A549 (cell line): ENCODE data around the gene RING1. TPM values are rescaled to one million over a fixed set of nuclear protein-coding genes. Genes with fewer than 3 reads are reported as not detected.

Experiments
- ATAC-seq, 2 experiments: fragments of 200-7000 bp in 1 of 2; fragments of >200 bp in 1 of 2; cut with Nextera tagmentation in 1 of 2; cut with Tn5 transposase in 1 of 2; 3 replicates each; pipeline versions ENCODE4 v1.8.0 to v1.9.1; 2018 to 2020; ENCODE audit warnings: mild to moderate bottlenecking in 1 of 2, moderate library complexity in 1 of 2
- CTCF ChIA-PET: fragments of 300-600 bp; sonication (Branson Sonifier 250); formaldehyde crosslinking; extraction: SDS; loops from one replicate; lab custom pipeline; 2021; ENCODE audit warnings: antibody characterized with exemption, inconsistent platforms; lab: Yijun Ruan, JAX
- POLR2A ChIA-PET: fragments of 350-600 bp; formaldehyde crosslinking; extraction: SDS; loops from one replicate; lab custom pipeline; 2021; ENCODE audit warnings: antibody characterized with exemption, inconsistent platforms; lab: Yijun Ruan, JAX
- DNase-seq, 2 experiments: peaks; one replicate each; pipeline versions ENCODE4 v3.0.0 to v3.0.0-alpha.2; 2011 to 2016; ENCODE audit warnings: low read depth in 1 of 2, low spot score in 1 of 2
- FAIRE-seq: peaks from 2 replicates; lab custom pipeline; 2011; peaks lifted over from hg19 to GRCh38; lab: Jason Lieb, UNC
- H3K27ac ChIP-seq, 2 experiments: fragments of >200 bp; sonication (Bioruptor Twin); formaldehyde crosslinking; 3 replicates each; pipeline ENCODE4 v1.5.1; 2016 to 2017
- H3K4me1 ChIP-seq: fragments of >200 bp; sonication (Bioruptor Twin); formaldehyde crosslinking; 3 replicates; pipeline ENCODE4 v1.6.1; 2016
- H3K4me2 ChIP-seq: fragments of >200 bp; sonication (Bioruptor Twin); formaldehyde crosslinking; 3 replicates; pipeline ENCODE4 v1.6.1; 2016
- H3K4me3 ChIP-seq: fragments of >200 bp; sonication (Bioruptor Twin); formaldehyde crosslinking; 3 replicates; pipeline ENCODE4 v1.5.1; 2016
- H3K9me3 ChIP-seq: fragments of >200 bp; sonication (Bioruptor Twin); formaldehyde crosslinking; 3 replicates; pipeline ENCODE4 v1.6.1; 2016
- BHLHE40 ChIP-seq: IDR thresholded peaks from 2 replicates; pipeline ENCODE4 v1.6.1; 2012; ENCODE audit warnings: low read depth, low read length, inconsistent platforms
- CBX2 ChIP-seq: fragments of 200-600 bp; sonication (generic); IDR thresholded peaks from 2 replicates; pipeline ENCODE4 v1.6.1; 2016; ENCODE audit warnings: low read depth, mild to moderate bottlenecking, borderline replicate concordance
- CBX8 ChIP-seq: fragments of 200-600 bp; sonication (generic); IDR thresholded peaks from 2 replicates; pipeline ENCODE4 v1.6.1; 2016
- EP300 ChIP-seq, 2 experiments: fragments of >200 bp; sonication (Bioruptor Twin); formaldehyde crosslinking; IDR thresholded peaks; 2 replicates in 1 of 2; 3 replicates in 1 of 2; pipeline ENCODE4 v1.6.1; 2016 to 2017
- ESRRA ChIP-seq: fragments of 150-350 bp; IDR thresholded peaks from 2 replicates; pipeline ENCODE4 v1.6.1; 2014; ENCODE audit warnings: mild to moderate bottlenecking, low read length, borderline replicate concordance
- FOXS1 ChIP-seq: fragments of 250-450 bp; sonication (Bioruptor Pico); IDR thresholded peaks from 2 replicates; pipeline ENCODE4 v1.5.0; 2020; ENCODE audit warnings: mild to moderate bottlenecking, moderate library complexity
- GATA3 ChIP-seq: IDR thresholded peaks from 2 replicates; pipeline ENCODE4 v1.6.1; 2012; ENCODE audit warnings: borderline replicate concordance
- HEYL ChIP-seq: fragments of 250-450 bp; sonication (Bioruptor Pico); IDR thresholded peaks from 2 replicates; pipeline ENCODE4 v1.8.0; 2021; ENCODE audit warnings: mild to moderate bottlenecking, moderate library complexity
- JUNB ChIP-seq: fragments of >200 bp; sonication (Bioruptor Twin); formaldehyde crosslinking; IDR thresholded peaks from 2 replicates; pipeline ENCODE4 v1.6.1; 2016
- KDM5A ChIP-seq: fragments of 200-600 bp; sonication (generic); IDR thresholded peaks from 2 replicates; pipeline ENCODE4 v1.6.1; 2016; ENCODE audit warnings: antibody characterized with exemption, mild to moderate bottlenecking
- MAFK ChIP-seq: fragments of 450-650 bp; IDR thresholded peaks from 2 replicates; pipeline ENCODE4 v1.6.1; 2014; ENCODE audit not compliant: partially characterized antibody
- MYC ChIP-seq: IDR thresholded peaks from 2 replicates; pipeline ENCODE4 v1.6.1; 2012; ENCODE audit warnings: mild to moderate bottlenecking, inconsistent platforms, low read length, improper control_type of control experiment, borderline replicate concordance
- PHF8 ChIP-seq: fragments of 200-600 bp; sonication (generic); IDR thresholded peaks from 2 replicates; pipeline ENCODE4 v1.6.1; 2016; ENCODE audit warnings: low read depth, mild to moderate bottlenecking, antibody characterized with exemption, moderate library complexity, borderline replicate concordance
- POLR2AphosphoS2 ChIP-seq: conservative IDR thresholded peaks from 2 replicates; pipeline ENCODE4 v1.6.1; 2012; ENCODE audit warnings: low read length, improper control_type of control experiment, inconsistent platforms
- RAD21 ChIP-seq, 2 experiments: fragments of >200 bp in 1 of 2; sonication (Bioruptor Twin) in 1 of 2; formaldehyde crosslinking in 1 of 2; IDR thresholded peaks in 1 of 2; conservative IDR thresholded peaks in 1 of 2; 2 replicates in 1 of 2; 3 replicates in 1 of 2; pipeline ENCODE4 v1.6.1; 2012 to 2018; ENCODE audit warnings: inconsistent platforms in 1 of 2
- RCOR1 ChIP-seq: fragments of 150-350 bp; IDR thresholded peaks from 2 replicates; pipeline ENCODE4 v1.6.1; 2014; ENCODE audit warnings: antibody characterized with exemption, low read length, low read depth
- RFX5 ChIP-seq: fragments of 450-650 bp; IDR thresholded peaks from 2 replicates; pipeline ENCODE4 v1.7.1; 2014; ENCODE audit warnings: antibody characterized with exemption, mild to moderate bottlenecking, moderate library complexity
- RNF2 ChIP-seq: fragments of 200-600 bp; sonication (generic); IDR thresholded peaks from 2 replicates; pipeline ENCODE4 v1.6.1; 2016; ENCODE audit warnings: low read depth, mild to moderate bottlenecking, antibody characterized with exemption, moderate library complexity, borderline replicate concordance
- SMC3 ChIP-seq: fragments of >200 bp; sonication (Bioruptor Twin); formaldehyde crosslinking; IDR thresholded peaks from 3 replicates; pipeline ENCODE4 v1.6.1; 2018; ENCODE audit warnings: inconsistent platforms
- SREBF2 ChIP-seq: fragments of 450-650 bp; IDR thresholded peaks from 2 replicates; pipeline ENCODE4 v1.6.1; 2014; ENCODE audit warnings: mild to moderate bottlenecking, moderate library complexity
- TP53 ChIP-seq: fragments of 250-450 bp; sonication (Bioruptor Pico); IDR thresholded peaks from 2 replicates; pipeline ENCODE4 v1.5.0; 2021; ENCODE audit warnings: mild to moderate bottlenecking, moderate library complexity
- ZC3H11A ChIP-seq: fragments of 450-650 bp; IDR thresholded peaks from 2 replicates; pipeline ENCODE4 v1.6.1; 2014; ENCODE audit warnings: antibody characterized with exemption, mild to moderate bottlenecking
- ZNF302 ChIP-seq: fragments of 250-450 bp; sonication (Bioruptor Pico); IDR thresholded peaks from 2 replicates; pipeline ENCODE4 v1.9.0; 2021; ENCODE audit warnings: inconsistent platforms, mild to moderate bottlenecking, moderate library complexity
- WGBS: methylation state at CpG from one replicate; pipeline ENCODE4 v1.1.6; 2017; ENCODE audit errors: missing lambda C conversion rate; 5-methylcytosine and 5-hydroxymethylcytosine counted together
- polyA plus RNA-seq, 4 experiments: library from polyadenylated mRNA; depleted of rRNA in 3 of 4; stranded (reverse); fragments of >200 nt; fragmentation: RNase III in 1 of 4; extraction: RNeasy Plus Mini Kit Qiagen cat#74134 plus additional on column Dnase treatment in 1 of 4; gene quantifications; 2 replicates in 3 of 4; 3 replicates in 1 of 4; pipeline ENCODE4 v1.2.3, GENCODE V29; 2011 to 2017
- TF ChIP-seq, protein P1 (sequence below): IDR thresholded peaks from 2 replicates; pipeline ENCODE4 v1.6.1; 2012
- TF ChIP-seq, protein P2 (sequence below): fragments of >200 bp; sonication (Bioruptor Twin); formaldehyde crosslinking; IDR thresholded peaks from 3 replicates; pipeline ENCODE4 v1.6.1; 2016
- TF ChIP-seq, protein P3 (sequence below): fragments of 450-650 bp; IDR thresholded peaks from 2 replicates; pipeline ENCODE4 v1.6.1; 2014; ENCODE audit warnings: antibody characterized with exemption
- TF ChIP-seq, protein P4 (sequence below): fragments of 250-450 bp; sonication (Bioruptor Pico); IDR thresholded peaks from 2 replicates; pipeline ENCODE4 v1.5.0; 2021; ENCODE audit warnings: mild to moderate bottlenecking, moderate library complexity, borderline replicate concordance

RING1 gene
- polyA plus RNA-seq, 2 of the 4 experiments (the other 2 are of a cell fraction), result 12.7 to 35.0 TPM

DNA sequence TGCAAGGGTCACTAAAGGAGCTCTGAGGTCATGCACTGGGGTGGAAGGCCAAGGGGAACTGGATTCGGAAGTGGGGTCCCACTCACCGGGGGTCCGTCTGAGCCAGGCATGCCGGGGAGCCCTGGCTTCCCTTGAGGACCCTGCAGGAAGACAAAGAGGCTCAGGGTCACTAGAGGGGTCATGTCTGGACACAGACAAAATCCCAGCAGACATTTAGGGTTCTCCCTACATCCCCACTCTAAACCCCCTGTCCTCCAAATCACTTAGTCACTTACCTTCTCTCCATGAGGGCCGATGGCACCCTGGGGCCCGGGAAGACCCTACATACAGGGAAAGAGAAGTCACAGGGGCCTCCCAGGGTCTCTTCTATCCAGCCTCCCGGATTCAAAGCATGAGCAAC is 31.4 kb upstream of the RING1 start:
- no peak overlapping the region for H3K27ac ChIP-seq
- no peak for DNase-seq
- TF ChIP-seq RFX5 (no peak), CBX2 (no peak), MYC (no peak), SMC3 (no peak), BHLHE40 (no peak)
- no peak for ATAC-seq
- 50% methylated on average over 7 of the region's 7 CpGs for WGBS
- ChIA-PET POLR2A (interaction anchor here (0.9 kb wide), 1 partner anchor 23 kb away, joined by 4 read pairs; no protein-coding TSS in a partner anchor), CTCF (interaction anchor here (1.2 kb wide), 2 partner anchors 12 to 19 kb away, joined by 3 read pairs; no protein-coding TSS in a partner anchor)
- H3K9me3 ChIP-seq, result no peaks in the 10 kb centered on the region
- no peak overlapping the region for H3K4me3 ChIP-seq
- no peak for FAIRE-seq
- H3K4me2 ChIP-seq, result no peak overlapping the region
- no peaks in the 10 kb centered on the region for H3K4me1 ChIP-seq

DNA sequence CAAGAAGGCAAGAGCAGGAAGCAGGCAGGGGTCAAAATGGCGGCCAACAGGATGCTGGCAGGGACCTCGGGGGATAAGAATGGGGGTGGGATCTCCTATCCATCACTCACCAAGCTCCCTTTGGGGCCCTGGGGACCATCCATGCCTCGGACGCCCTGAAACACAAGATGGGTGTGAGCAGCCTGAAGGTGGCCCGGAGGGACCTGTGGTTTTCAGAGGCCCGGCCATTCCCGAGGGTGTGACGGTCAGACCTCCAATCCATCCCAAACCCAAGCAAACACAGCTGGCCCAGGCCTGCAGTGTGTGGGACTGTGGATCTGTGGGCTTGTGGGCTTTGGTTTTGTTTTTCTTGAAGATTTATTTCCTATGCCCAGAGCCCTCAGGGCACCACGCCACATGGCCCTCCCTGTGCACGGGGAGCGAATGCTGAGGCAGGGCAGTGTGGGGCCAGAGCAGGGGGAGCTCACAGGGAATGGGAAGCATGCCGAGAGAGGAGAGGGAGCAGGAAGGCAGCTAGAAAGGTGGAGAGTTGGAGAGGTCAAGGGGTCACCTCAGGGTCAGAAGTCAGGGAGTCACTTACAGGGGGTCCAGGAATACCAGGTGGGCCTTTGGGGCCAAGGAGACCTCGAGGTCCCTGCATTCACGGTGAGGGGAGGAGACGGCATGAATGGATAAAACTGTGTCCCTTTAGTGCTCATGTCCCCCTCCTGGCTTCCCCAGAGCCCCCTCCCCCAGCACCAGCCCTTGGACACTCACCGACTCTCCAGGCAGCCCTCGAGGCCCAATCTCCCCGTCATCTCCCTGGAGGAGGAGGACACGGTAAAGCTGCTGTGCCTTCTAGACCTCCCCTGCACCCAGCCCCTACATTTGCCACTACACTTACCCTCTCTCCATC is 30.5 kb upstream of the RING1 start:
- CTCF ChIA-PET, result interaction anchor here (1.1 to 1.2 kb wide), 3 partner anchors 13 to 59 kb away, joined by 3 read pairs; no protein-coding TSS in a partner anchor
- Histone ChIP-seq H3K4me1 (no peaks in the 10 kb centered on the region), H3K9me3 (no peaks in the 10 kb centered on the region), H3K4me2 (no peak overlapping the region), H3K4me3 (no peak overlapping the region), H3K27ac (no peak overlapping the region)
- TF ChIP-seq MYC (no peak), RCOR1 (no peak), RAD21 (conservative IDR thresholded peaks at IDR 0.05 in 1 of 2, IDR thresholded peaks at IDR 0.05 in 1 of 2) (no peak), EP300 (IDR thresholded peaks at IDR 0.05) (no peak), ESRRA (no peak), MAFK (no peak), CBX2 (no peak), RNF2 (no peak), HEYL (CRISPR knock-in tag) (no peak), KDM5A (no peak), TP53 (no peak), JUNB (no peak)
- TF ChIP-seq, protein P1, sequence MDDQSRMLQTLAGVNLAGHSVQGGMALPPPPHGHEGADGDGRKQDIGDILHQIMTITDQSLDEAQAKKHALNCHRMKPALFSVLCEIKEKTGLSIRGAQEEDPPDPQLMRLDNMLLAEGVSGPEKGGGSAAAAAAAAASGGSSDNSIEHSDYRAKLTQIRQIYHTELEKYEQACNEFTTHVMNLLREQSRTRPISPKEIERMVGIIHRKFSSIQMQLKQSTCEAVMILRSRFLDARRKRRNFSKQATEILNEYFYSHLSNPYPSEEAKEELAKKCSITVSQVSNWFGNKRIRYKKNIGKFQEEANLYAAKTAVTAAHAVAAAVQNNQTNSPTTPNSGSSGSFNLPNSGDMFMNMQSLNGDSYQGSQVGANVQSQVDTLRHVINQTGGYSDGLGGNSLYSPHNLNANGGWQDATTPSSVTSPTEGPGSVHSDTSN, result no peak
- TF ChIP-seq, protein P2, sequence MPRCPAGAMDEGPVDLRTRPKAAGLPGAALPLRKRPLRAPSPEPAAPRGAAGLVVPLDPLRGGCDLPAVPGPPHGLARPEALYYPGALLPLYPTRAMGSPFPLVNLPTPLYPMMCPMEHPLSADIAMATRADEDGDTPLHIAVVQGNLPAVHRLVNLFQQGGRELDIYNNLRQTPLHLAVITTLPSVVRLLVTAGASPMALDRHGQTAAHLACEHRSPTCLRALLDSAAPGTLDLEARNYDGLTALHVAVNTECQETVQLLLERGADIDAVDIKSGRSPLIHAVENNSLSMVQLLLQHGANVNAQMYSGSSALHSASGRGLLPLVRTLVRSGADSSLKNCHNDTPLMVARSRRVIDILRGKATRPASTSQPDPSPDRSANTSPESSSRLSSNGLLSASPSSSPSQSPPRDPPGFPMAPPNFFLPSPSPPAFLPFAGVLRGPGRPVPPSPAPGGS, result no peak
- WGBS, result 71% methylated on average over 19 of the region's 19 CpGs
- FAIRE-seq (no peak), ATAC-seq (no peak), DNase-seq (no peak)
- POLR2A ChIA-PET, result interaction anchor here (0.9 kb wide), 1 partner anchor 22 kb away, joined by 4 read pairs; no protein-coding TSS in a partner anchor

DNA sequence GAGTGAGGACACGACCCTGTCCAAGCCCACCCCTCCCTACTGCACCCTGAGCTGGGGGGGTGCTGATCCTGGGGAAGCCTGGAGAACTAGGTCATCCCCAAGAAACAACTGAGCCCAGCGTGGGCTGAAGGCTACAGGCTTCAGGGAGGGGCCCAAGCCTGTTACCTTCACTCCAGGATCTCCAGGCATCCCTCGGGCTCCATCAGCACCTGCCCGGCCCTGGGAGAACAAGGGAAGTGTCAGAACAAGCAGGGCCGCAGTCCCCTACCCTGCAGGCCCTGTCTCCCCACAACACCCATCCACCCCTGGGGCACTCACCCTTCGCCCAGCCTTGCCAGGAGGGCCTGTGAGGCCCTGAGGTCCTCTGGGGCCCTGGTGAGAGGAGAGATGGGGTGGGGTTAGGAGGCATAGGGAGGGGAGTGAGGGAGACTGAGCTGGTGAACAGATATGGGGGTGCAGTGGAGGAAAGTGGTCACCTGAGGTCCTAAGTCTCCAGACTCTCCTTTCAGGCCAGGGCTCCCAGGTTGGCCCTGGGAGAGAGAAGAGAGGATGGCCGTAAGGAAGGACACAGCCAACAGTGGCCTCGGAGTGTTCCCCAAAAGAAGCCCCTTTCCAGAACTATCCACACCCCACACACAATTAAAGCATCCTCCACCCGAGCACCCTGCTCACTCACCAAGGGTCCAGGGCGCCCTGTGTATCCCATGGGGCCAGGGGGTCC is 29.4 kb upstream of the RING1 start:
- Histone ChIP-seq H3K4me1 (no peaks in the 10 kb centered on the region), H3K4me2 (no peak overlapping the region), H3K4me3 (no peak overlapping the region), H3K9me3 (no peaks in the 10 kb centered on the region; the same call in 2 of the 3 replicates), H3K27ac (no peak overlapping the region)
- ChIA-PET POLR2A (no interaction called here), CTCF (interaction anchor here (1.1 to 2.4 kb wide), 2 partner anchors 18 to 60 kb away, joined by 3 to 7 read pairs; no protein-coding TSS in a partner anchor)
- DNase-seq, result no peak
- ATAC-seq, result no peak
- WGBS, result 51% methylated on average over 6 of the region's 10 CpGs
- FAIRE-seq, result no peak
- TF ChIP-seq, protein P3, sequence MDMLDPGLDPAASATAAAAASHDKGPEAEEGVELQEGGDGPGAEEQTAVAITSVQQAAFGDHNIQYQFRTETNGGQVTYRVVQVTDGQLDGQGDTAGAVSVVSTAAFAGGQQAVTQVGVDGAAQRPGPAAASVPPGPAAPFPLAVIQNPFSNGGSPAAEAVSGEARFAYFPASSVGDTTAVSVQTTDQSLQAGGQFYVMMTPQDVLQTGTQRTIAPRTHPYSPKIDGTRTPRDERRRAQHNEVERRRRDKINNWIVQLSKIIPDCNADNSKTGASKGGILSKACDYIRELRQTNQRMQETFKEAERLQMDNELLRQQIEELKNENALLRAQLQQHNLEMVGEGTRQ, result no peak
- TF ChIP-seq ZNF302 (no peak), PHF8 (no peak), FOXS1 (CRISPR knock-in tag) (no peak), RAD21 (conservative IDR thresholded peaks at IDR 0.05 in 1 of 2, IDR thresholded peaks at IDR 0.05 in 1 of 2) (no peak), SREBF2 (no peak), RCOR1 (no peak), GATA3 (no peak), POLR2AphosphoS2 (no peak), ZC3H11A (no peak), CBX8 (no peak)
- TF ChIP-seq, protein P4, sequence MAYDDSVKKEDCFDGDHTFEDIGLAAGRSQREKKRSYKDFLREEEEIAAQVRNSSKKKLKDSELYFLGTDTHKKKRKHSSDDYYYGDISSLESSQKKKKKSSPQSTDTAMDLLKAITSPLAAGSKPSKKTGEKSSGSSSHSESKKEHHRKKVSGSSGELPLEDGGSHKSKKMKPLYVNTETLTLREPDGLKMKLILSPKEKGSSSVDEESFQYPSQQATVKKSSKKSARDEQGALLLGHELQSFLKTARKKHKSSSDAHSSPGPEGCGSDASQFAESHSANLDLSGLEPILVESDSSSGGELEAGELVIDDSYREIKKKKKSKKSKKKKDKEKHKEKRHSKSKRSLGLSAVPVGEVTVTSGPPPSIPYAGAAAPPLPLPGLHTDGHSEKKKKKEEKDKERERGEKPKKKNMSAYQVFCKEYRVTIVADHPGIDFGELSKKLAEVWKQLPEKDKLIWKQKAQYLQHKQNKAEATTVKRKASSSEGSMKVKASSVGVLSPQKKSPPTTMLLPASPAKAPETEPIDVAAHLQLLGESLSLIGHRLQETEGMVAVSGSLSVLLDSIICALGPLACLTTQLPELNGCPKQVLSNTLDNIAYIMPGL (CRISPR knock-in tag), result no peak
